Ascending aorta (tissue), 2 donors: Measurements from ENCODE around the gene PHACTR3. TPM values are rescaled to one million over a fixed set of nuclear protein-coding genes. Genes with fewer than 3 reads are reported as not detected.

ENCODE experiments used
- DNase-seq, 2 donors: peaks; one replicate each; pipeline ENCODE4 v3.0.0-alpha.2; 2019; ENCODE audit warnings: low spot score in 2 of 2
- H3K27ac ChIP-seq, 2 donors: fragments of 200-600 bp; sonication (generic); one replicate each; pipeline ENCODE4 v1.5.1; 2016 to 2017; ENCODE audit warnings: mild to moderate bottlenecking in 1 of 2
- H3K27me3 ChIP-seq: fragments of 200-600 bp; sonication (generic); one replicate; pipeline ENCODE4 v1.5.1; 2017
- H3K36me3 ChIP-seq, 2 donors: fragments of 200-600 bp; sonication (generic); one replicate each; pipeline ENCODE4 v1.5.1; 2016
- H3K4me1 ChIP-seq, 2 donors: fragments of 200-600 bp; sonication (generic); one replicate each; pipeline ENCODE4 v1.5.1; 2016 to 2017; ENCODE audit warnings: mild to moderate bottlenecking in 1 of 2
- H3K4me3 ChIP-seq, 2 donors: fragments of 200-600 bp; sonication (generic); one replicate each; pipeline ENCODE4 v1.5.1; 2016 to 2017; ENCODE audit warnings: mild to moderate bottlenecking in 1 of 2
- H3K9me3 ChIP-seq, 2 donors: fragments of 200-600 bp; sonication (generic); one replicate each; pipeline ENCODE4 v1.5.1; 2016
- intact Hi-C: fragments of 100-400 bp; cut with DNase I; formaldehyde crosslinking; loops from one replicate; pipeline ENCODE4 v1.15.1; 2023
- total RNA-seq: library from RNA; depleted of rRNA; stranded (reverse); fragments of >200 nt; gene quantifications from one replicate; pipeline ENCODE4 v1.1.0, GENCODE V29; 2016
- TF ChIP-seq, protein P1 (sequence below), 3 experiments: fragments of 200-600 bp in 2 of 3; fragments of 450-650 bp in 1 of 3; sonication (generic) in 2 of 3; IDR thresholded peaks; one replicate each; pipeline ENCODE4 v1.5.1; 2016 to 2019; ENCODE audit warnings: antibody characterized with exemption in 3 of 3, mild to moderate bottlenecking in 1 of 3, moderate library complexity in 1 of 3

The PHACTR3 gene
- total RNA-seq, 1 donor from 2014 or later: not detected

DNA sequence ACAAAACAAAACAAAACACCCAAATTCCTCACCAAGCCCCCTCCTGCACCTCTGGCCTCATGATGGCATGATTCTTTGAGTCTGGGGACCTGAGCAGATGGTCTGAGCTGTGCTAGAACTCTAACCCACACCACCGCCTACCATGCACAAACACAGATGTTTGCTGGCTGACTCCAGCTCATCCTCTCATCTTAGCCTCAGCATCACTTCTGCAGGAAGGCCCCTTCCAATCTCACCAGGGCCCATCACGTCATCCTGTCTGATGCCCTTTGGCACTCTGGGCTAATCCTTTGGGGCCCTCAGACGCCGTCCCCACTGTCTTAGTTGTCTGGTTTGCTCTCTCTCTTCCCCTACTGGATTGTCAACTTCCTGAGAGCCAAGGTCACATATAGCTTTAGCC lies 85.8 kb downstream of the PHACTR3 start:
- H3K27me3 ChIP-seq: no peaks in the 10 kb centered on the region
- TF ChIP-seq, protein P1, sequence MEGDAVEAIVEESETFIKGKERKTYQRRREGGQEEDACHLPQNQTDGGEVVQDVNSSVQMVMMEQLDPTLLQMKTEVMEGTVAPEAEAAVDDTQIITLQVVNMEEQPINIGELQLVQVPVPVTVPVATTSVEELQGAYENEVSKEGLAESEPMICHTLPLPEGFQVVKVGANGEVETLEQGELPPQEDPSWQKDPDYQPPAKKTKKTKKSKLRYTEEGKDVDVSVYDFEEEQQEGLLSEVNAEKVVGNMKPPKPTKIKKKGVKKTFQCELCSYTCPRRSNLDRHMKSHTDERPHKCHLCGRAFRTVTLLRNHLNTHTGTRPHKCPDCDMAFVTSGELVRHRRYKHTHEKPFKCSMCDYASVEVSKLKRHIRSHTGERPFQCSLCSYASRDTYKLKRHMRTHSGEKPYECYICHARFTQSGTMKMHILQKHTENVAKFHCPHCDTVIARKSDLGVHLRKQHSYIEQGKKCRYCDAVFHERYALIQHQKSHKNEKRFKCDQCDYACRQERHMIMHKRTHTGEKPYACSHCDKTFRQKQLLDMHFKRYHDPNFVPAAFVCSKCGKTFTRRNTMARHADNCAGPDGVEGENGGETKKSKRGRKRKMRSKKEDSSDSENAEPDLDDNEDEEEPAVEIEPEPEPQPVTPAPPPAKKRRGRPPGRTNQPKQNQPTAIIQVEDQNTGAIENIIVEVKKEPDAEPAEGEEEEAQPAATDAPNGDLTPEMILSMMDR (IDR thresholded peaks at IDR 0.05): no peak
- H3K4me3 ChIP-seq: no peak overlapping the region
- no peaks in the 10 kb centered on the region for H3K36me3 ChIP-seq
- H3K27ac ChIP-seq: no peak overlapping the region
- no peaks in the 10 kb centered on the region for H3K9me3 ChIP-seq
- intact Hi-C loops: no loop called here
- H3K4me1 ChIP-seq: no peaks in the 10 kb centered on the region
- DNase-seq: no peak

DNA sequence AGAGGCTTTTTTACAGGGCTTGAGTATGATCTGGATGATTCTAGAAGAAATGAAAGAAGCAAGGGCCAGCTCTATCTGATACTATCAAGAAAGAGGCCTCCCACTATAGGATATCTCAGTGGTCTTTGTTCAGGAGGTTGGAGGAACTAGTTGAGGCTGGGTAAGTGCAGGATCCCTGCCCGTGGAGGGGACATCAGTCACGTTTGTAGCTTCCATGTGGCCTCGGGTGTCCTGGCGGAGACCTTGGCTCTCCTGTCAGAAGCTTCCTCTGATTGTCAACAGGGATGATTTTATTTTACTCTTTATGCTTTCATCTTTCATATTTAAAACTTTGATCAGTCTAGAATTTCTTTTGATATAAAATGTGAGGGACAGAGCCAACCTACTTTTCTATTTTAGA lies 86.6 kb downstream of the PHACTR3 start:
- H3K9me3 ChIP-seq: no peaks in the 10 kb centered on the region
- TF ChIP-seq, protein P1 (IDR thresholded peaks at IDR 0.05): no peak

DNA sequence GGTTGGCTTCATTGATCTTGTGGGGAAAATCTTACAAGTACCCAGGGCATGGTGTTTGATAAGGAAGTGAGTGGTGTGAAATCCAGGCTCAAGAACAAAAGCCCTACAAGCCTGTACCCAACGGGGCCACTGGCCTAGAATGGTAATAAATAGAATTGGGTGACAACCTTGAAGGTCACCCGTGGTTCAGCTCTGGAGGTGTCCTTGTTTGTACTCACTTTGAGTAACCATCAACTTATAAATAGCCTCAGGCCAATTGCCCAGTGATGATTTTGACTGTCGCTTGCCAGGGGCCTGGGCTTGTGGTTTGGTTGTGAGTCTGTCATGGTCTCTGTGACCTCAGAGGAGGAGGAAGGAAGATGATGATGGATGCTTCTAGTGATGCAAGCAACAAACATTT lies 87.8 kb downstream of the PHACTR3 start:
- Histone ChIP-seq H3K27ac (no peak overlapping the region), H3K4me1 (no peaks in the 10 kb centered on the region), H3K27me3 (no peaks in the 10 kb centered on the region), H3K9me3 (no peaks in the 10 kb centered on the region), H3K36me3 (no peaks in the 10 kb centered on the region), H3K4me3 (no peak overlapping the region)
- no peak for DNase-seq
- intact Hi-C loops: no loop called here
- TF ChIP-seq, protein P1 (IDR thresholded peaks at IDR 0.05): no peak

More for the DNA sequence above, 86.6 kb downstream of the PHACTR3 start:
- no peak overlapping the region for H3K27ac ChIP-seq
- intact Hi-C loops: no loop called here
- H3K4me3 ChIP-seq: no peak overlapping the region
- DNase-seq: no peak
- H3K36me3 ChIP-seq: no peaks in the 10 kb centered on the region
- H3K27me3 ChIP-seq: no peaks in the 10 kb centered on the region
- no peaks in the 10 kb centered on the region for H3K4me1 ChIP-seq

DNA sequence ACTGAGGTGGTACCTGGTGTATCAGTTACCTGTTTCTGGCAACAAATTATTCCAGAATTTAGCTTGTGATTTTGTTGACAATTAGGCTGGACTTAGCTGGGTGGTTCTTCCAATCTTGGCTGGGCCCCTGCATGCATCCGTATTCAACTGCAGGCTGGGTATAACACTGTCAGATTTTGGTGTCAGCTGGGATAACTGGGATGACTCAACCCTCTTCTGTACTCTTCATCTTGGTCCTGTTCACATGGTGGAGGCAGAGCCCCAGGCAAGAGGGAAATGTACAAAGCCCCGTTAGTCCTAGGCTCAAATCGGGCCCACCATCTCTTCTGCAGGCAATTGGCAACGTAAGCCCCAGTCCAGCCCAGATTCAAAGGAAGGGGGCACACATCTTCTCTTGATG lies 89.2 kb downstream of the PHACTR3 start:
- TF ChIP-seq, protein P1 (IDR thresholded peaks at IDR 0.05): no peak
- no peak overlapping the region for H3K4me3 ChIP-seq
- H3K4me1 ChIP-seq: no peaks in the 10 kb centered on the region

DNA sequence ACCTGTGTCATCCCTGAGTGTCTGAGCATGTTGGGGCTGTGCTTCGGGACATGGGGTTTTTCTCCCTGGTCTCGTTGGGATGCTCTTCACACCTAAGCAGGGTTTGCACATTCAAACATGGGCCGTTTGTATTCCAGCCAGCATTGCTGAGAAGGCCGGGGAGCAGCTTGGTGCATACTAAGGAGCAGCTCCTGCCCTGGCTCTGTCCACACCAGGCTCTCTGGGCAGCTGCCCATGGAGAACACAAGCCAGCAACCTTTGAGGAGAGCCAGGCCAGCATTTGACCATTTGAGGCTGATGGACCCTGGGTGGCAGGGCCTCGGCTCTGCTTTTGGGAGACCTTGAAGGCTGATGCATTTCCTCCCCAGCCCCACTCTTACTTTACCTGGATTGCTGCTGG lies 92.1 kb downstream of the PHACTR3 start:
- intact Hi-C loops: no loop called here
- TF ChIP-seq, protein P1 (IDR thresholded peaks at IDR 0.05): no peak
- no peak overlapping the region for H3K4me3 ChIP-seq

More for the DNA sequence above, 89.2 kb downstream of the PHACTR3 start:
- intact Hi-C loops: no loop called here
- H3K27ac ChIP-seq: no peak overlapping the region
- DNase-seq: no peak
- no peaks in the 10 kb centered on the region for H3K36me3 ChIP-seq
- H3K9me3 ChIP-seq: no peaks in the 10 kb centered on the region
- no peaks in the 10 kb centered on the region for H3K27me3 ChIP-seq

DNA sequence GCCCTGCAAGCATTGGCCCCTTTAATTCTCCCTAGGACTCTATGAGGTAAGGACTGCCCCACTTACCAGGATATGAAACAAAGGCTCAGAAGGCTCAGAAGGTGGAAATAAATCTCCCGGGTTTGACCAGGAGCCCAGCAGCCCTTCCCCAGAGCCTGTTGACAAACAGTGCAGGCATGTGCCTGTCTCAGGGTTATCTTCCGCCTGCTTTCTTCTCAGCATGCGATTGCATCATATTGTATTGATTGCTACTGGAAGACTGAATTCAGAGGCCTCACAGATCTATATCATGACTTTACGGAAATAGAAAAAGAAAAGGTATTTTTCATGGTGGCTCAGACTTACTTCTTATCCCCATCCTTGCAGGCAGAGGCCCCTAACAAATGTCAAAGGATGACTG lies 92.7 kb downstream of the PHACTR3 start:
- Histone ChIP-seq H3K4me1 (no peaks in the 10 kb centered on the region), H3K27me3 (no peaks in the 10 kb centered on the region), H3K4me3 (no peak overlapping the region), H3K9me3 (no peaks in the 10 kb centered on the region), H3K36me3 (no peaks in the 10 kb centered on the region), H3K27ac (no peak overlapping the region)
- intact Hi-C loops: no loop called here
- DNase-seq: no peak
- TF ChIP-seq, protein P1 (IDR thresholded peaks at IDR 0.05): no peak

More for the DNA sequence above, 92.1 kb downstream of the PHACTR3 start:
- no peaks in the 10 kb centered on the region for H3K36me3 ChIP-seq
- H3K27ac ChIP-seq: no peak overlapping the region
- no peak for DNase-seq
- no peaks in the 10 kb centered on the region for H3K4me1 ChIP-seq
- no peaks in the 10 kb centered on the region for H3K27me3 ChIP-seq
- no peaks in the 10 kb centered on the region for H3K9me3 ChIP-seq
